SK-N-SH treated with all-trans-retinoic acid at 6 μM for 48 hours (cell line): Measurements from ENCODE around the gene PPP1R7.

Source experiments
- ARNTL ChIP-seq: fragments of 450-650 bp; formaldehyde crosslinking; IDR thresholded peaks from 2 replicates; pipeline ENCODE4 v1.5.0; 2020; ENCODE audit warnings: low read depth, mild to moderate bottlenecking, moderate library complexity, borderline replicate concordance
- CREB5 ChIP-seq: fragments of 250-450 bp; sonication (Bioruptor Pico); IDR thresholded peaks from 2 replicates; pipeline ENCODE4 v1.5.1; 2020; ENCODE audit warnings: low read depth, mild to moderate bottlenecking, moderate library complexity
- ESRRG ChIP-seq: fragments of 250-450 bp; sonication (Bioruptor Pico); IDR thresholded peaks from 2 replicates; pipeline ENCODE4 v1.6.1; 2021; ENCODE audit warnings: mild to moderate bottlenecking
- ISL1 ChIP-seq: fragments of 250-450 bp; sonication (Bioruptor Pico); IDR thresholded peaks from 2 replicates; pipeline ENCODE4 v2.1.2; 2022; ENCODE audit warnings: mild to moderate bottlenecking, moderate library complexity
- SNAI2 ChIP-seq: fragments of 250-450 bp; sonication (Bioruptor Pico); IDR thresholded peaks from 2 replicates; pipeline ENCODE4 v1.5.0; 2020; ENCODE audit warnings: mild to moderate bottlenecking, moderate library complexity
- TOX ChIP-seq: fragments of 250-450 bp; sonication (Bioruptor Pico); IDR thresholded peaks from 2 replicates; pipeline ENCODE4 v1.8.0; 2021; ENCODE audit warnings: mild to moderate bottlenecking, moderate library complexity, borderline replicate concordance
- ZNF565 ChIP-seq: fragments of 450-650 bp; formaldehyde crosslinking; conservative IDR thresholded peaks from 2 replicates; pipeline ENCODE4 v1.5.0; 2020; ENCODE audit warnings: low read depth, mild to moderate bottlenecking, moderate library complexity

- TF ChIP-seq ISL1 (CRISPR knock-in tag) (no peak), CREB5 (CRISPR knock-in tag) (no peak), SNAI2 (no peak), ARNTL (no peak), TOX (CRISPR knock-in tag) (no peak), ESRRG (CRISPR knock-in tag) (no peak), ZNF565 (no peak)
Measured at GRCh38 chr2:241178961-241179360, 28.7 kb downstream of the PPP1R7 start.
